OCI-LY3 (cell line): ENCODE data around the gene TLN1.

Experiments used
- CTCF ChIP-seq: fragments of 200-600, 300-600 bp; sonication (generic); IDR thresholded peaks from 2 replicates; pipeline ENCODE4 v1.5.1; 2014; ENCODE audit warnings: antibody characterized with exemption, low read length, low read depth
- EZH2phosphoT487 ChIP-seq: fragments of 200-600 bp; shearing (Covaris generic); IDR thresholded peaks from 2 replicates; pipeline ENCODE4 v1.6.1; 2018; ENCODE audit warnings: antibody characterized with exemption, mixed run types, low read depth

GRCh38 chr9:35728041-35728971, 3.7 kb downstream of the TLN1 start:
- no peak for TF ChIP-seq CTCF
- TF ChIP-seq EZH2phosphoT487 = no peak
